ENCODE measurements around the gene EPG5. TPM values are rescaled to one million over a fixed set of nuclear protein-coding genes. Genes with fewer than 3 reads are reported as not detected.

Gene EPG5
- total and polyA plus RNA-seq, 2 experiments from 2014 or later = 4.6 to 32.1 TPM

DNA sequence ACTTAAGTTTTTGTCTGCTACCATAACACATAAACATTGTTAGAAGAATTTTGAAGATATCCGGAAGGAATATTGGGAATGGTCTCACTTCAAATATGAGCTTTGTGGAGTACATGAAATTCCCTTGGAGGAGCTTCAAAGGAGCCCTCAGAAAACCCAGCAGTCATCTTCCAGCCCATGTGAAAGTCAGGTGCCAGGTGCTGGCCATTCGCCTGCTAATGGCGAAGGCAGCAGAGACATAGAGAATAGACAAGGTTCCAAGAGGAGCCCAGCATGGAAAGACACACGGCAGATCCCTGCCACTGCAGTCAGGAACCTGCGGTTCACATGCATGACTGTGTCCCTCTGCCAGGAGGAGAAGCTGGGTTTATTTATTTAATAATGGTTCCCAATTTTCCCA, 40.0 kb upstream of the EPG5 start:
- Histone ChIP-seq H3K79me2 (no peaks in the 10 kb centered on the region), H3K4me3 (no peak overlapping the region), H2AFZ (no peak overlapping the region), H3K9me2 (replicated peaks; ENCODE audit: insufficient read depth) (no peaks in the 10 kb centered on the region), H3K4me1 (ENCODE audit: insufficient read depth) (no peaks in the 10 kb centered on the region), H3K27ac (no peak overlapping the region), H3K4me2 (no peak overlapping the region), H3K9me3 (ENCODE audit: low read depth) (no peaks in the 10 kb centered on the region), H4K20me1 (ENCODE audit: insufficient read depth, poor library complexity, severe bottlenecking) (no peaks in the 10 kb centered on the region), H3K36me3 (replicated peaks; ENCODE audit: insufficient read depth, low read depth) (no peaks in the 10 kb centered on the region), H3K27me3 (no peaks in the 10 kb centered on the region)
- WGBS (ENCODE audit: low lambda C conversion rate, missing lambda C conversion rate) = 95% methylated on average over 5 of the region's 5 CpGs
- no peak for TF ChIP-seq EZH2phosphoT487 (IDR thresholded peaks at IDR 0.05; ENCODE audit: low read depth, severe bottlenecking, unreplicated experiment)
- no peak for TF ChIP-seq EZH2 (IDR thresholded peaks at IDR 0.05; ENCODE audit: borderline replicate concordance)
- TF ChIP-seq, protein P1, sequence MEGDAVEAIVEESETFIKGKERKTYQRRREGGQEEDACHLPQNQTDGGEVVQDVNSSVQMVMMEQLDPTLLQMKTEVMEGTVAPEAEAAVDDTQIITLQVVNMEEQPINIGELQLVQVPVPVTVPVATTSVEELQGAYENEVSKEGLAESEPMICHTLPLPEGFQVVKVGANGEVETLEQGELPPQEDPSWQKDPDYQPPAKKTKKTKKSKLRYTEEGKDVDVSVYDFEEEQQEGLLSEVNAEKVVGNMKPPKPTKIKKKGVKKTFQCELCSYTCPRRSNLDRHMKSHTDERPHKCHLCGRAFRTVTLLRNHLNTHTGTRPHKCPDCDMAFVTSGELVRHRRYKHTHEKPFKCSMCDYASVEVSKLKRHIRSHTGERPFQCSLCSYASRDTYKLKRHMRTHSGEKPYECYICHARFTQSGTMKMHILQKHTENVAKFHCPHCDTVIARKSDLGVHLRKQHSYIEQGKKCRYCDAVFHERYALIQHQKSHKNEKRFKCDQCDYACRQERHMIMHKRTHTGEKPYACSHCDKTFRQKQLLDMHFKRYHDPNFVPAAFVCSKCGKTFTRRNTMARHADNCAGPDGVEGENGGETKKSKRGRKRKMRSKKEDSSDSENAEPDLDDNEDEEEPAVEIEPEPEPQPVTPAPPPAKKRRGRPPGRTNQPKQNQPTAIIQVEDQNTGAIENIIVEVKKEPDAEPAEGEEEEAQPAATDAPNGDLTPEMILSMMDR (IDR thresholded peaks at IDR 0.05; ENCODE audit: poor library complexity) = no peak
- DNase-seq (ENCODE audit: low spot score) = no peak

DNA sequence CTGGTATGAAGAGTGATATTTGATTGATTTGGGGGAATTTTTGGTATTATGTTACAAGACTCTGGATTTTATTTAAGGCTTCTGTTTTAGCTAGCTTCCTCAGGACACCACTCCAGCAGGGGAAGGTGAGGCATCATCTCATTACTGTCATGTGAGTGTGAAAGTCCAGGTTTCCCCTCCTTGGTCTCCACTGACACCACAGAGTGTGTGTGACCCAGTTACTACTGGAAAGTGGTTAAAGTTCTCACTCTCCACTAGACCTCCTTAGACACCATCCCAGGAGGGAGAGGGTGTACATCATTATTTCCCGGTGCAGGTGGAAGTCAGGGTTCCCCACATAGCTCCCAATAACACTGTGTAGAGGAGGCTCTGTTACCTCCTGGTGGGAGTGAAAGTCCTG, 35.8 kb upstream of the EPG5 start:
- H3K4me2 ChIP-seq = no peak overlapping the region
- no peaks in the 10 kb centered on the region for H3K9me2 ChIP-seq (replicated peaks; ENCODE audit: insufficient read depth)
- no peak for TF ChIP-seq EZH2phosphoT487 (IDR thresholded peaks at IDR 0.05; ENCODE audit: low read depth, severe bottlenecking, unreplicated experiment)
- no peak for TF ChIP-seq EZH2 (IDR thresholded peaks at IDR 0.05; ENCODE audit: borderline replicate concordance)
- TF ChIP-seq, protein P1 (IDR thresholded peaks at IDR 0.05; ENCODE audit: poor library complexity) = no peak
- no peak for DNase-seq (ENCODE audit: low spot score)
- H3K27ac ChIP-seq = no peak overlapping the region
- WGBS (ENCODE audit: low lambda C conversion rate, missing lambda C conversion rate) = 95% methylated on average over 1 of the region's 1 CpG
- no peaks in the 10 kb centered on the region for H3K36me3 ChIP-seq (replicated peaks; ENCODE audit: insufficient read depth, low read depth)
- no peak overlapping the region for H3K4me3 ChIP-seq
- no peak overlapping the region for H2AFZ ChIP-seq
- no peaks in the 10 kb centered on the region for H3K9me3 ChIP-seq (ENCODE audit: low read depth)
- no peaks in the 10 kb centered on the region for H3K4me1 ChIP-seq (ENCODE audit: insufficient read depth)
- H3K79me2 ChIP-seq = no peaks in the 10 kb centered on the region
- no peaks in the 10 kb centered on the region for H3K27me3 ChIP-seq
- H4K20me1 ChIP-seq (ENCODE audit: insufficient read depth, poor library complexity, severe bottlenecking) = no peaks in the 10 kb centered on the region

DNA sequence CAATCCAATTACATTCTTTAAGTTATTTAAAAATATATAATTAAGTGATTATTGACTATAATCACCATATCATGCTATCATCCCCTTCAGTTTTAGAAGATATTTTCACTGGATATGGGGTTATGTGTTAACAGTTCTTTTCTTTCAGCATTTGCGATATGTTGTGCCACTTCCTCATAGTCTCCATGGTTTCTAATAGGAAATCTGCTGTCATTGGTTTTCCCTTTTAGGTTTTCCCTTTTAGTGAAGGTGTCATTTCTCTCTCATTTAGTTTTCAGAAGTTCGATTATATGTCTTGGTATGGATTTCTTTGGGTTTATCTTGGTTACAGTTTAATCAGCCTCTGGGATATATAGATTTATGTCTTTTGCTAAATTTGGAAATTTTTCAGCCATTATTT, 34.8 kb upstream of the EPG5 start:
- no peak for DNase-seq (ENCODE audit: low spot score)
- 97% methylated on average over 2 of the region's 2 CpGs for WGBS (ENCODE audit: low lambda C conversion rate, missing lambda C conversion rate)
- Histone ChIP-seq H3K36me3 (replicated peaks; ENCODE audit: insufficient read depth, low read depth) (no peaks in the 10 kb centered on the region), H3K9me2 (replicated peaks; ENCODE audit: insufficient read depth) (no peaks in the 10 kb centered on the region), H3K27me3 (no peaks in the 10 kb centered on the region), H3K79me2 (no peaks in the 10 kb centered on the region), H3K4me3 (no peak overlapping the region), H3K9me3 (ENCODE audit: low read depth) (no peaks in the 10 kb centered on the region), H3K4me2 (no peak overlapping the region), H3K4me1 (ENCODE audit: insufficient read depth) (no peaks in the 10 kb centered on the region), H4K20me1 (ENCODE audit: insufficient read depth, poor library complexity, severe bottlenecking) (no peaks in the 10 kb centered on the region), H3K27ac (no peak overlapping the region), H2AFZ (no peak overlapping the region)
- TF ChIP-seq EZH2phosphoT487 (IDR thresholded peaks at IDR 0.05; ENCODE audit: low read depth, severe bottlenecking, unreplicated experiment) (no peak), EZH2 (IDR thresholded peaks at IDR 0.05; ENCODE audit: borderline replicate concordance) (no peak)
- TF ChIP-seq, protein P1 (IDR thresholded peaks at IDR 0.05; ENCODE audit: poor library complexity) = no peak

DNA sequence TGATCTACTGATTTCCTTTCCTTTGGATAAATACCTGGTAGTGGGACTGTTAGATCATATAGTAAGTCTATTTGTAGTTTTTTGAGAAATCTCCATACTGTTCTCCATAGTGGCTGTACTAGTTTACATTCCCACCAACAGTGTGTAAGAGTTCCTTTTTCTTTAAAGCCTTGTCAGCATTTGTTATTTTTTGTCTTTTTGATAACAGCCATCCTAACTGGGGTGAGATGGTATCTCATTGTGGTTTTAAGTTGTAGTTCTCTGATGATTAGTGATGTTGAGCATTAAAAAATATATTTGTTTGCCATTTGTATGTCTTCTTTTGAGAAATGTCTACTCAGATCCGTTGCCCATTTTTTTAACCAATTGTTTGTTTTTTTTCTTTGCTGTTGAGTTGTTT, 33.9 kb upstream of the EPG5 start:
- WGBS (ENCODE audit: low lambda C conversion rate, missing lambda C conversion rate) = 95% methylated on average over 1 of the region's 1 CpG
- no peaks in the 10 kb centered on the region for H4K20me1 ChIP-seq (ENCODE audit: insufficient read depth, poor library complexity, severe bottlenecking)
- H3K4me1 ChIP-seq (ENCODE audit: insufficient read depth) = no peaks in the 10 kb centered on the region

More for the DNA sequence above, 33.9 kb upstream of the EPG5 start:
- Histone ChIP-seq H2AFZ (no peak overlapping the region), H3K4me2 (no peak overlapping the region), H3K9me2 (replicated peaks; ENCODE audit: insufficient read depth) (no peaks in the 10 kb centered on the region), H3K27me3 (no peaks in the 10 kb centered on the region), H3K79me2 (no peaks in the 10 kb centered on the region), H3K27ac (no peak overlapping the region), H3K36me3 (replicated peaks; ENCODE audit: insufficient read depth, low read depth) (no peaks in the 10 kb centered on the region), H3K9me3 (ENCODE audit: low read depth) (no peaks in the 10 kb centered on the region), H3K4me3 (no peak overlapping the region)
- no peak for TF ChIP-seq EZH2phosphoT487 (IDR thresholded peaks at IDR 0.05; ENCODE audit: low read depth, severe bottlenecking, unreplicated experiment)
- no peak for DNase-seq (ENCODE audit: low spot score)
